T47D (cell line): ENCODE measurements around the gene PDE5A.

ENCODE experiments used
- DNase-seq, 2 experiments: peaks; one replicate each; pipeline versions ENCODE4 v3.0.0 to v3.0.0-alpha.2; 2011 to 2012; ENCODE audit warnings: low read depth in 1 of 2, low spot score in 1 of 2
- JUND ChIP-seq: IDR thresholded peaks from 2 replicates; pipeline ENCODE4 v1.6.1; 2012; ENCODE audit warnings: low read depth
- in situ Hi-C: cut with HindIII; loops from 2 replicates; pipeline ENCODE4 v1.10.0; 2016; ENCODE audit warnings: low sequenced_read_pairs, low pct_unique_long_range_greater_than_20kb

Gene PDE5A

DNA sequence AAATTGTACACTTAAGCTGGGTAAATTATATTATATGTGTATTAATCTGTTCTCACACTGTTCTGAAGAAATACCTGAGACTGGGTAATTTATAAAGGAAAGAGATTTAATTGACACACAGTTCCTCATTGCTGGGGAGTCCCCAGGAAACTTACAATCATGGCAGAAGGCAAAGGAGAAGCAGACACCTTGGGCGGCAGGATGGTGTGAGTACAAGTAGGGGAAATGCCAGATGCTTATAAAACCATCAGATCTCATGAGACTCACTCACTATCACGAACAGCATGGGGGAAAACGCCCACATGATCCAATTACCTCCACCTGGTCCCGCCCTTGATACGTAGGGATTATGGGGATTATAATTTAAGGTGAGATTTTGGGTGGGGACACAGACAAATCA lies 34.9 kb downstream of the PDE5A start:
- TF ChIP-seq JUND, result no peak
- no peak for DNase-seq
- in situ Hi-C loops, result no loop called here

DNA sequence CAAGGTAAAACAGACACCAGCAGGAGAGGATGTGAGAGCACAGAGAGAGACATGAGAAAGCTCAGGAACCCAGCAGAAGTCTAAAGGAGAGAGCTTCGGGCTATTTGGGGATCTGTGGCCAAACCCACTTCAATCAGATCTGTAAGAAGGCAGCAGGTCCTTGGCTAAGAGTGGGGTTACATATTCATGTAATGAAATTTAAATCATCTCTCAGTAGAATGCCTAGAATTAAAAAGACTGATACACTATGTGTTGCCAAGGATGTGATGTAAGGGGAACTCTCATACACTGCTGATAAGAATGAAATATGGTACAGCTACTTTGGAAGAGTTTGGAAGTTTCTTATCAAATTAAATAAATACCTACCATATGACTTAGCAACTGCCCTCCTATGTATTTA lies 35.8 kb downstream of the PDE5A start:
- no peak for TF ChIP-seq JUND
- peak in 1 of 2 experiments; percentile 3 for DNase-seq
- in situ Hi-C loops, result no loop called here

GRCh38 chr4:119589165-119589564 lies 39.4 kb downstream of the PDE5A start:
- TF ChIP-seq JUND, result no peak
- in situ Hi-C loops, result no loop called here
- no peak for DNase-seq

DNA sequence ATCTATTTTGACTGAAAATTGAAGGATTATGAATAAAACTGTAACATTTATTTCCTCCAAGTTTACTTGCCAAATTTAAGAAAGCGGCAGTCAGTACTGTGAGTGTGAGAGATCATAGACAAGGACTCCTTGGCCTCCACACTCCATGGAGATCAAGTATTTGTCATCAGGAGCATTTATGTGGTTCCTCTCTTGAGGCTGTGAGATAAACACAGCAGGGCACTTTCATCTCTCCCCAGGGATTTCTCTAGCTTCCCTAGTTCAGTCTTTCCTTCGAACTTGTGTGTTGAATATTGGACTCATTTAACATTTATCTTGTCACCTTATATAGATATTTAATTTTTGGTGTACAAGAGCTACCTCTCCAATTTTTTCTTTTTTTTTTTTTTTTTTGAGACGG lies 40.8 kb downstream of the PDE5A start:
- in situ Hi-C loops, result no loop called here
- no peak for DNase-seq
- no peak for TF ChIP-seq JUND

- no peak for DNase-seq
- in situ Hi-C loops, result no loop called here
Measured at GRCh38 chr4:119585771-119586170, 42.8 kb downstream of the PDE5A start.

GRCh38 chr4:119581190-119581873 lies 47.3 kb downstream of the PDE5A start:
- in situ Hi-C loops, result no loop called here
- TF ChIP-seq JUND, result no peak
- no peak for DNase-seq

More at GRCh38 chr4:119585771-119586170, 42.8 kb downstream of the PDE5A start:
- TF ChIP-seq JUND, result no peak

DNA sequence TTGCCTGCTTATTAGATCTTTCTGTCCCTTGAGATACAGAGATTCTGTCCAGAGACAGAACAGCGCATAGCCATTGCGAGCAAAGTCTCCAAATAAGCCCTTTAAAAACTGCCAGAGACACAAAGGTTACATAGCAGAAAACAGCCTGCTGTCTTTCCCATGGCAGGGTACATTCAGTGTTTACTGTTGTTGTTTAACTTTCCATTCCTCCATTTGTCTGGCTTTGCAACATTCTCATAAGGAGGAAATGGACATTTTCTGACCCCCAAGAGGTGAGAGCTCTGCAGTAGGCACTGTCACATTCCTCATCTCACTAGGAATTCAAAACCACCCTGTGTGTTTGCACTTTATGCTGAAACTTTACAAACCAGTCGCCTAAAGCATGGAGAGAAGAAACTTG lies 48.3 kb downstream of the PDE5A start:
- DNase-seq, result peak; percentile 13 to 87
- TF ChIP-seq JUND, result no peak
- in situ Hi-C loops, result no loop called here

DNA sequence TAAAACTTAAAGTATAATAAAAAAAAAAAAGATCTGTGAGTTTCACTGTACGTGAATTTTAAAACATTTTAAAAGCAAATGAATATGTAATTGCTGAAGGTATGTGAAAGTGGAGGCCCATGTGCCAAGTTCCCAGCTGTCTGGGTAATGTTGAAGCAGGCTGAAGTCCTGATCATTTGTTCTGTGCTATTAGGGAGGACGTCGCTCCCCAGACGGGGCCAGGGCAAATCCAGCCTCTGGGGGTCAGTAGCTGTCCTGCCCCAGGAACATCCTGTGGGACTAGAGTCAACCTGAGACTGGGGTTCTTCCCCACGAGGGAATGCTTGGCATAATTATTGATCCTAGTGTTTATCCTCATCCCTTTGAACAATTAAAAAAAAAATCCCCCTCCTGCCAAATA lies 48.8 kb downstream of the PDE5A start:
- in situ Hi-C loops, result no loop called here
- no peak for TF ChIP-seq JUND
- DNase-seq, result peak in 1 of 2 experiments; percentile 30

DNA sequence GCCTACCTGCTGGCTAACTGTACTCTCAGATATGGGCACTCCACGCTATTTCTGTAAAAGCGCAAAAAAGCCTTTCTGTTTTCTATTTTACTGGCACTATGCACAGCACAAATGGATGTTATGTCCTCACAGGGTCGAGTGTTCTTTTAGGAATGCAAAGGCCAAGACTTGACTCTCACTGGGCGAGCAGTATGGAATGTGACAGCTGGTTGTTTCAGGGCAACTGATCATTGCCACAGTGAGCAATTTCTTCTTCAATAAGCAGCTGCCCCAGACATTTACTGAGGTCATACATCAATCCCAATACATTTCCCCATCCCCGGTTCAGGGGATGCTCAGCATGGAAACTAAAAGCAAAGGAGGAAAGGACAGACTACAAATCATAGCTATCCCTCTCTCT lies 58.2 kb downstream of the PDE5A start:
- no peak for DNase-seq

GRCh38 chr4:119564106-119564505 lies 64.5 kb downstream of the PDE5A start:
- no peak for TF ChIP-seq JUND
- in situ Hi-C loops, result no loop called here
- DNase-seq, result no peak

More for the DNA sequence above, 58.2 kb downstream of the PDE5A start:
- no peak for TF ChIP-seq JUND
- in situ Hi-C loops, result no loop called here

DNA sequence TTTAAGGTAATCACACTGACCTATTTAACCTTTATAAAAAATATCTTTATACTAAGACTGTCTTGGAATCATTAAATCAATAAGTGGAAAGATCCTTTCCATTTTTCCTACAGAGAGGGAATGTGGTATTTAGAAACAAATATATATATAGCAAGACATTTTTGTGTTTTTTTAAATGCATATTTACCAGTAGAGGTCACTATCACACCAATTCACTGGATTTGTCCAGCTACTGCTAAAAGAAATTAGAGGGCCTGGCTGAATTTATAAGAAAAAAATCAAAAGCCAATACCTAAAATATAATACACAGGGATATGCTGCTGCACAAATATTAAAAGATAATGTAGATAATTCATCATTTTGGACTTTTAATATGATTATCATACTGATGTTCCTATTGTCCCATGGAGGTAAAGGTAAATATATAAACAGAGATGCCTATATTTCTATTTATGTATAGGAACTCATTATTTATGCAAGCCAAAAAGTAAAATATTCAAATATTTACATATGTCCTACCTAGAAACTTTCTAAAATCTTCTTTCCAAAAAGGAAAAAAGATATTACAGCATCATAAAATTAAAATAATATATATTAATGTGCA lies 69.5 kb downstream of the PDE5A start:
- peak; percentile 11 to 60 for DNase-seq
- in situ Hi-C loops, result no loop called here
- TF ChIP-seq JUND, result no peak

DNA sequence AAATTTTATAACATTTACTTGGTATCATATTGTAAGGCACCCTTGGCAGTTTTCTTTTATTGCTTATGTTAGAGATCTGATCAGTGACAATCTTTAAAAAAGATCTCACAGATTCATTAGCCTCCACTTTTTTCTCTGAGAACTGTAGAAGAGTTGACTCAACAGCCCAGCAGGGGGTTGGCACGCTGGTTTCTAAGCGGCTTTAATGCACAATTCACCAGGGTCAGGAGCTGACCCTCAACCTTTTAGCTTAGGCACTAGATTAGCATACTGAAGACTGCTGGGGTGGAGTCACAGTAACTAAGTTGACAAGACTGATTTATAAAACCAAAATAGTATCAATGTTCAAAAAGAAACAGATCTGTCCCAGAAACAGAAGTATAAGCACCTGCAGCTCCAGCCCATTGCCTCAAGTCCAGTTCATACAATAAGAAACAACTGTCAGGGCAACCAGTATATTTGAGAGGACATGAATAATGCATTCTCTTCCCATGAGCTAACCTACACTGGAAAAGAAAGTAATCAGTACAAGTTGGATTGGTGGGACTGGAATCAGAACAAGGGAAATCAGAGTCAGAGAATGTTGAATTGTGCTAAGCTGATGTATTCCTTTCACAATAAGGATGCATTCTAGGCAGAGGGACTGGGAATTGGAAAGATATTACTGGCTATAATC lies 77.6 kb downstream of the PDE5A start:
- in situ Hi-C loops, result no loop called here
- DNase-seq, result no peak
- TF ChIP-seq JUND, result no peak

- TF ChIP-seq JUND, result no peak
- no peak for DNase-seq
- in situ Hi-C loops, result no loop called here
Measured at GRCh38 chr4:119549639-119550038, 79.0 kb downstream of the PDE5A start.
